Hematopoietic multipotent progenitor cell treated with erythropoietin and hydrocortisone succinate and interleukin-3 and kit ligand, for 6 days (in vitro differentiated cells): ENCODE measurements around the gene KLK14.
A peak's percentile ranks its signal among the peaks of the same experiment; 100 is the strongest.

Source experiments
- DNase-seq: peaks from one replicate; pipeline ENCODE4 v3.0.0-alpha.2; 2015

The KLK14 gene

GRCh38 chr19:51082611-51083010 lies at the start of gene KLK14:
Gene KLK14 (minus strand): TSS chr19:51082887. CDS start chr19:51082614, 273 bp downstream.
- no peak for DNase-seq

GRCh38 chr19:51131780-51132680 lies 49.3 kb upstream of the KLK14 start:
- peak; percentile 74 for DNase-seq

- no peak for DNase-seq
Measured at GRCh38 chr19:51129716-51130115, 47.0 kb upstream of the KLK14 start.

GRCh38 chr19:51128227-51128626 lies 45.5 kb upstream of the KLK14 start:
- DNase-seq = no peak

GRCh38 chr19:51127755-51128154 lies 45.1 kb upstream of the KLK14 start:
- DNase-seq = peak; percentile 50

- no peak for DNase-seq
Measured at GRCh38 chr19:51127032-51127431, 44.3 kb upstream of the KLK14 start.

- DNase-seq = no peak
Measured at GRCh38 chr19:51125421-51126075, 42.9 kb upstream of the KLK14 start.

- no peak for DNase-seq
Measured at GRCh38 chr19:51124729-51125128, 42.0 kb upstream of the KLK14 start, which contains the start of gene SIGLEC9. Gene SIGLEC9 (plus strand): TSS chr19:51124906. CDS start chr19:51124975, 69 bp downstream.

GRCh38 chr19:51124216-51124615 lies 41.5 kb upstream of the KLK14 start:
- DNase-seq = no peak

- DNase-seq = no peak
Measured at GRCh38 chr19:51123802-51124201, 41.1 kb upstream of the KLK14 start.

GRCh38 chr19:51123381-51123800 lies 40.7 kb upstream of the KLK14 start:
- peak; percentile 52 for DNase-seq

GRCh38 chr19:51122112-51122981 lies 39.7 kb upstream of the KLK14 start:
- no peak for DNase-seq

- no peak for DNase-seq
Measured at GRCh38 chr19:51121257-51121656, 38.6 kb upstream of the KLK14 start.

GRCh38 chr19:51120160-51120559 lies 37.5 kb upstream of the KLK14 start:
- DNase-seq = no peak

GRCh38 chr19:51119611-51120010 lies 36.9 kb upstream of the KLK14 start:
- DNase-seq = no peak

GRCh38 chr19:51119101-51119500 lies 36.4 kb upstream of the KLK14 start:
- no peak for DNase-seq

GRCh38 chr19:51116736-51117286 lies 34.1 kb upstream of the KLK14 start:
- no peak for DNase-seq

GRCh38 chr19:51114087-51114729 lies 31.5 kb upstream of the KLK14 start:
- no peak for DNase-seq

GRCh38 chr19:51111606-51112005 lies 28.9 kb upstream of the KLK14 start:
- DNase-seq = no peak

- no peak for DNase-seq
Measured at GRCh38 chr19:51110666-51110971, 27.9 kb upstream of the KLK14 start.

GRCh38 chr19:51108805-51109146 lies 26.1 kb upstream of the KLK14 start:
- no peak for DNase-seq

GRCh38 chr19:51108066-51108804 lies 25.5 kb upstream of the KLK14 start, which contains the start of gene CTU1:
Gene CTU1 (minus strand): TSS chr19:51108409. CDS start chr19:51104569, 3,840 bp downstream.
- peak; percentile 99 for DNase-seq
